Fibroblast of skin of abdomen (primary cell): ENCODE data around the gene ITCH.

Experiments
- DNase-seq: peaks from one replicate; pipeline ENCODE4 v3.0.0-alpha.2; 2013

Gene ITCH

GRCh38 chr20:34558320-34559218 lies 195.5 kb downstream of the ITCH start, which contains the start of gene MAP1LC3A:
Gene MAP1LC3A, plus strand, starts transcription at chr20:34558718. Its CDS starts 151 bp downstream, at chr20:34558869.
- peak; percentile 98 for DNase-seq

GRCh38 chr20:34559311-34560140 lies 196.5 kb downstream of the ITCH start:
- DNase-seq: no peak

DNA sequence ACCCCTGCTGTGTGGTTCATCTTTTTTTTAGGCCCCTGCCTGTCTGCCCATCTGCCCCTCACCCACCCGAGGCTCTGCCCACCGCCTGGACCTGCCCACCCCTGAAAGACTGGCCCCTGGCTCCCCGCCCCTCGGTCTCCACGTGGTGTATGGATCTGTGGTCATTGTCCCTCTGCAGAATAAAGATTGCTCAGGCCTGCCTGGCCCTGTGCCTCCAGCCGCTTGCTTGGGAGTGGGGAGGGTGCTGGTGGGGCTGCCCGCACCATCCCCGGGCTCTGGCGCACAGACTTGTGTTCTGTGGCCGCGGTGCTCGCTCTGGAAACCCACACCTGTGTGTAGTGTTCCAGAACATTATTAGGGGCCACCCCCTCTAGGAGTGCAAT lies 197.1 kb downstream of the ITCH start:
- no peak for DNase-seq

DNA sequence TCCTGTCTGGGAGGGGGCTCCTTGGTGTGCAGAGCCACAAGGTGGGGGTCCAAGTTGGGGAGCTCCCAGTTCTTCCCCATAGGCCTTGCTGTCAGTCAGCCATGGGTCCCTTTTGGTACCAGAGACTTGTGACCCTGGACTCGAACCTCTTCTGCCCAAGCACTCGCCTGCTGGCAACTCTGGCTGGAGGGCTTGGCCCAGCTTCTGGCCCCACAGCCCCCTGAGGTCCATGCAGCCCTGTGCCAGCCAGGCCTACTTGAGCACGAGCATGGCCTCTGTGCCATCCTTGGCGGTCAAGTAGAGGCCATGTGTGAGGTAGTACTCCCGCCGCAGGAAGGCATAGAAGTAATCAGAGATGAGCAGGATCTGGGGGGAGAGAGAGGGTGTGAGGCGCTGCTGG lies 197.5 kb downstream of the ITCH start:
- DNase-seq: no peak
